ENCODE data around the gene RESP18.

The RESP18 gene

DNA sequence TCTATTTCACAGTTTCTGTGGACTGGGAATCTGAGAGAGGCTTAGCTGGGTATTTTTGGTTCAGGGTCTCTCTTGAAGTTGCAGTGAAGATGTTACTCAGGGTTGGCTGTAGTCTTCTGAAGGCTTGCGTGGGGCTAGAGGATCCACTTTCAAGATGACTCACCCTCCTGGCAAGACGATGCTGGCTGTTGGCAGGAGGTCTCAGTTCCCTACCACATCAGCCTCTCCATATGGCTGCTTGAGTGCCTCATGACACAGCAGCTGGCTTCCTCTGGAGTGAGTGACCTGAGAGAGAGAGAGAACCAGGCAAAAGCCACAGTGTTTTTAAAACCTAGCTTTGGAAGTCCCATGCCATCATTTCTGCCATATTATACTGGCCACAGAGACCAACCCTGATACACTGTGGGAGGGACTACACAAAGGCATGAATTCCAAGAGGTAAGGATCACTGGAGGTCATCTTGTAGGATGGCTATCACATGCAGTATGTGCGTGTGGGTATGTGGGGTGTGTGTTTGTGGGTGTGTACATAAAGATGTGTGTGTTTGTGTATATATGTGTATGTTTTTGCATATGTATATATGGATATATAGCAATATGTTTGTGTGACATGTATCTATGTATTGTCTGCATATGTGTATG lies 30.1 kb upstream of the RESP18 start:
- DNase-seq (ENCODE audit: low read depth), result peak; percentile 72
- no peak for TF ChIP-seq CTCF (IDR thresholded peaks at IDR 0.05; ENCODE audit: insufficient read depth, low read depth, low read length, missing control alignments)
- no peak overlapping the region for H3K4me3 ChIP-seq (ENCODE audit: low read length)

DNA sequence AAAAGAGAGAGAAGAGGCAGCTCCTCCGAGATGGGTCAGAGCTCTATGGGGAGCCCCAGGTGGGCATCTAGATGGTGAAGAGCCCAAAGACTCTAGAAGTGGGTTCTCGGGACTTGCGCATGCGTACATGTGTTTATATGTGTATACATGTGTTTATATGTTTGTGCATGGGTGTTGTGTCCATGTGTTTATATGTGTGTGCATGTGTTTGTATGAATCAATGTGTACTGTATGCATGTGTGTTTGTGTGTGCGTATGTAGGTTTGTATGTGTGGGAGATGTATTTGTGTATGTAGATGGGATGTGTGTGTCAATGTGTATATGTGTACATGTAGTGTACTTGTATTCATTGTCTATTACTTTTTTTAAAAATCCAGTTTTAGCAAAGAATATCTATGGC lies 29.5 kb upstream of the RESP18 start:
- TF ChIP-seq CTCF (IDR thresholded peaks at IDR 0.05; ENCODE audit: insufficient read depth, low read depth, low read length, missing control alignments), result no peak
- DNase-seq (ENCODE audit: low read depth), result no peak

GRCh38 chr2:219358170-219359075 lies 25.9 kb upstream of the RESP18 start:
- no peak overlapping the region for H3K4me3 ChIP-seq (ENCODE audit: low read length)
- no peak for TF ChIP-seq CTCF (IDR thresholded peaks at IDR 0.05; ENCODE audit: insufficient read depth, low read depth, low read length, missing control alignments)
- no peak for DNase-seq (ENCODE audit: low read depth)

More for the DNA sequence above, 29.5 kb upstream of the RESP18 start:
- no peak overlapping the region for H3K4me3 ChIP-seq (ENCODE audit: low read length)

DNA sequence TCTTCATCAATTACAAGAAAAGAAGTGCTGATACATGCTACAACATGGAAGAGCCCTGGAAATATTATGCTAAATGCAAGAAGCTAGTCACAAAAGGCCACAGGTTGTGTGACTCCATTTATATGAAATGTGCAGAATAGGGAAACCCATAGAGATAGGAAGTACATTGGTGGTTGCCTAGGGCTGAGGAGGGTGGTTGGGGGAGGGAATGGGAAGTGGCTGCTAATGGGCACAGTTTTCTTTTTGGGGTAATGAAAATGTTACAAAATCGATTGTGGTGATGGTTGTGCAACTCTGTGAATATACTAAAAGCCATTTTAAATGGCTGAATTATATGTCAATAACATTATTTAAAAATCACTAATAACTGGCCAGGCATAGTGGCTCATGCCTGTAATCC lies 24.3 kb upstream of the RESP18 start:
- no peak overlapping the region for H3K4me3 ChIP-seq (ENCODE audit: low read length)
- no peak for DNase-seq (ENCODE audit: low read depth)
- TF ChIP-seq CTCF (IDR thresholded peaks at IDR 0.05; ENCODE audit: insufficient read depth, low read depth, low read length, missing control alignments), result no peak

- no peak for TF ChIP-seq CTCF (IDR thresholded peaks at IDR 0.05; ENCODE audit: insufficient read depth, low read depth, low read length, missing control alignments)
- H3K4me3 ChIP-seq (ENCODE audit: low read length), result no peak overlapping the region
- no peak for DNase-seq (ENCODE audit: low read depth)
Observed at GRCh38 chr2:219354582-219354981, 22.0 kb upstream of the RESP18 start.

GRCh38 chr2:219353129-219353528 lies 20.6 kb upstream of the RESP18 start:
- H3K4me3 ChIP-seq (ENCODE audit: low read length), result no peak overlapping the region
- no peak for TF ChIP-seq CTCF (IDR thresholded peaks at IDR 0.05; ENCODE audit: insufficient read depth, low read depth, low read length, missing control alignments)
- DNase-seq (ENCODE audit: low read depth), result no peak
